Stimulated activated CD8-positive, alpha-beta memory T cell treated with anti-CD3 and anti-CD28 coated beads, Interleukin-7, amount 100 ng/mL, for 48 hours (primary cell): ENCODE data around the gene FOXN3.

Experiments
- DNase-seq, 2 donors: peaks; one replicate each; pipeline ENCODE4 v3.0.0-alpha.2; 2020; ENCODE audit warnings: low read depth in 1 of 2; ENCODE audit errors: extremely low read depth in 1 of 2

Gene FOXN3

DNA sequence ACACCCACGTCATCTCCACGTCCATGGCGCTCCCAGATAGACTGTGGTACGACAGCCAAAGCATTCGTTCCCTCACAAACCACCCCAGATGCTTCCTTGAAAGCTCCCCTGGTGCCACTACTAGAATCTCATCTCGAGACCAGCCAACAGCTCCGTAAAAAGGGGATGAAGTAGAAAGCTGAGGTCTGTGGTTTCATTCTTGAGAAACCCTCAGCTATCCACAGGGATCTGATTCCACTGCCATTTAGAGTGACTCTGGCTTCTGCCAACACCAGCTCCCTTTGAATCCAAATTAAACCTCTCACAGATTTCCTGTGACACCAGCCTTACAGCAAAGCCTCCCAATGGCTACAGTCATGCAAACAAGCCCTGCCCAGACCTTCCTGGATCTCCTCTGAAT lies 18.5 kb upstream of the FOXN3 start:
- DNase-seq = no peak

DNA sequence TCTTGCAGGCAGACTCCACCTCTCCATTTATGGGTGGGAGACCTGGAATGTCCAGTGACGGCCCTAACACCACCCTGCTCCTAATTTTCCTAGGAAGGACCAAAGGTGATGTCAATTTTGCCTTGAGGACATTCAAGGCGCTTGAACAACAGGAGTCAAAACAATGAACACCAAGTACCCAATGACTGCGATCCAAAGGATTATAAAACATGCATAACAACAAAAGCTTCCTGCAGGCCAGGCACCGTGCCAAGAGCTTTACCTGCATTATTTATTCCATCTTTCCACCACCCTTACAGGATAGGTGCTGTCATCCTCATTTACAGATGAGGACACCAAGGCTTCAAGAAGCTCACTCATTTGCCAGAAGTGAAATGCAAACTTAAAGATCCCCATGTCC lies 15.2 kb upstream of the FOXN3 start:
- DNase-seq = no peak

DNA sequence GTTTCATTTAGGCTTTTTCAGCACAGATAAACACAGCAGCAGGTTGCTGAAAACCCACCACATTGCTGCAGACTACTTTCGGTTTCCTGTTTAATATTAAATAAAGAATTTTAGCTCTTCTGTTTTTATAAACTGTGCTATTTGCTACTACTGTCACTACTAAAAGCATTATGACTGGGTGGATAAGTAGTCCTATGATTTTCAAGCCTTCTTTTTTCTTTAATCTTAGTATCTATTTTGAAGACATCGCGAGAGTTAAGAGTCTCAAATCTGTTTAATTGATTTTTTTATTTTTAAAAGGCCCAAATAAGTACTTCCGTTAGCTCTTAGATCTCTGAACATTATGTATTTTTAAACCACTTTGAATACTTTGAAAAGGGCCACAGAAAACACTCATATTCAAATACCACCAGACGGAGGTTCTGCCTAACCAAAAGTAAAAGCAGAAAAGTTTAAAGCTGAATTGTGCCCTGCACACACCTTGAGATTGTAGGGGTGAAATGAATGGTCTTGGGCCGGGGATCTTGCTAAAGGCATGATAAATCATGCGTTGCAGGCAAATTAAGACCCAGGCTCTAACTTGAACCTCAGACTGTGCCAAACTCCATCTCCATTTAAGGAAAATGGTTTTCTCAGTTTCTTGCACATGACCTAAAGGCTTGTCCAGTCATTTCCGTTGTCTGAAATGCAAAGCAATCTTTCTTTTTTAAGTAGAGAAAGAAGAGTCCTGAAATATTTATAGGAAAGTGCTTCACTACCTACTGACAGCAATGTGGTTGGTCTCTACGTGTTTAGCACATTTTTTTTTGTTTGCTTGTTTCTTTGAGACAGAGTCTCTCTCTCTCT lies 13.6 kb upstream of the FOXN3 start:
- DNase-seq = peak in 1 of 2 donors; percentile 59

DNA sequence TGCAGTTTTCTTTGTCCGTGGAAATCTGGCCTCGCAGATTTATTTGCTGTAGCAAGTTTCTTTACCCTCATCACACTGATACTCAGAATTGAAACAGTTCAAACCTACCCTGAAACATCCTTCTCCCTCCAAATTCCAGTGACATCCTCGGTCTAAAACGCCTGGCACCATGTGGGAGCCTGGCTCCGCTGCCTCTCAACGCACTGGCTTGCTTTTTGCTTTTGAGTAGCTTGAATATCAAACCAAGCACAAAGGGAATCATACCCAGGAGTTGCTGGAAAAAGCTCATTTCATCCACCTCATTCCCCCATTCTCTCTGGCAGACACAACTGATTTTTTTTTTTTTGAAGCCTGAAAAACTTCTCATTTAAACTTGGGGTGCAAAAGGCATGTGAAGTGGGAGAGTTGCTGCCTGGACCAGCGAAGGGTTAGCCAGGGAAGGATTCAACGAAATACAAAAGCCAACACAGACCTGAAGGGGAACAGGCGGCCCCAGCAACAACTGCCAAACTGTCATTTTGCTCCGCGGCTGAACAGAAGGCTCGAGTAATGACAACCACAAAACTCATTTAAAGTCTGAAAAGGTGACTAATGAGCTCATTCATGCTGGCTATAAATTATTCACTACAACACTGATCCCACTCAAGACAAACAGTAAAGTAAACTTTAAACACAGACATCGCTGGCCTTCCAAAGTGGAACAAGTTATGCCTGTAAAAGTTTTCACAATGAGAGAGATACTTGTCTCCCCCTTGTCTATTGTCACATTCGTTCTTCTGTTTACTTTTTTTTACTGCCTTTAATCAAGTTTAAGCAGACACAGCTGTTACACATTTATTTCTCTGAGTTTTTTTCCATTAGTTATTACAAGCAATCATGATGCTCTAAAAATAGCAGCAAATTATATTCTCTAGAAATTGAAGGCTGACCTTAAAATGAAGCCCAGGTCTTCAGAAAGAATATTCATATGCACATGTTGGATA lies 12.5 kb upstream of the FOXN3 start:
- peak; percentile 42 to 56 for DNase-seq

DNA sequence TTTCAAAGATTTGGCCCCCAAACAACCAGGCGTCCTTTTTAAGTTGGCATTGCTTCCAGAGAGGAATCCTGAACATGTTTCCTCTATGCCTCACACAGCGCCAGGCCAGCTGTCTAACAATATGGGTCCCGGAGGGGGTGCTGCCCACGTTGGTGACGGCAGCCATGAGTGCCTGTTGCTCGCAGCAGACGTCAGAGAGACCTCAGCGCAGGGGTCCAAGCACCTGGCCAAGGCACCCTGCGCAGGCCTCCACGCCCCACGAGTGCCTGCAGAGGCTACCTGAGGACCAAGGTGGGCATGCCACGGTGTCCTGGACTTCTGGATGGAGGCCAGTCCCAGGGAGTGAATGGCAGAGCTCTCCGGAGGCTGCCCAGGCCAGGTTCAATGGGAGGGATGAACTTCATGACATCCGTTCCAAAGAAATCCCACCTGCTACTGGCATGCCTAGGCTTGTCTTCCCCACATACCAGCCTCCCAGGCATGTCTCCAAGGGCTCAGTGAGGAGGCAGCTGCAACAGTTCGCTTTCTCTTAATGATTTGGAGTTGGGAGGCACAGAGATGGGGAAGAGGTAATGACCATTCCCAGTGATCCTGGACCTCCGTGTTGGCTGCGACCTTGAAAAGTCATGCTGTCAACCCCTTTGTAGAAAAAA lies 11.6 kb upstream of the FOXN3 start:
- DNase-seq = no peak

DNA sequence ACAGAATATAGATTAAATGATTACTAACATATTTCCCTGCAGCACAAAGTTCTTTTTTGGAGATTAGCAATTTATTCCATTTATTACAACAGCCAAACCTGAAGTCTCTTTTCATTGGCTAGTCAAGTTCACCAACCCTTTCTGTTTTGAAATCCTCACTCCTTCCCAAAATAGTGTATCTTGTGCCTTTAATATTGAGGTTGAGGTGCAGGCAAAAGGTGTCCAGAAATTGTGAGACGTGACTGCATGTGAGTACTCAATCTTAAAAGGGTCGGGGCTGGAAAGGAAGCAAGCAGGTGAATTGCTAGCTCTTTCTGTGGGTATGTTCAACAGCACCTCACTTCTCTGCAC lies 11.1 kb upstream of the FOXN3 start:
- DNase-seq = no peak

DNA sequence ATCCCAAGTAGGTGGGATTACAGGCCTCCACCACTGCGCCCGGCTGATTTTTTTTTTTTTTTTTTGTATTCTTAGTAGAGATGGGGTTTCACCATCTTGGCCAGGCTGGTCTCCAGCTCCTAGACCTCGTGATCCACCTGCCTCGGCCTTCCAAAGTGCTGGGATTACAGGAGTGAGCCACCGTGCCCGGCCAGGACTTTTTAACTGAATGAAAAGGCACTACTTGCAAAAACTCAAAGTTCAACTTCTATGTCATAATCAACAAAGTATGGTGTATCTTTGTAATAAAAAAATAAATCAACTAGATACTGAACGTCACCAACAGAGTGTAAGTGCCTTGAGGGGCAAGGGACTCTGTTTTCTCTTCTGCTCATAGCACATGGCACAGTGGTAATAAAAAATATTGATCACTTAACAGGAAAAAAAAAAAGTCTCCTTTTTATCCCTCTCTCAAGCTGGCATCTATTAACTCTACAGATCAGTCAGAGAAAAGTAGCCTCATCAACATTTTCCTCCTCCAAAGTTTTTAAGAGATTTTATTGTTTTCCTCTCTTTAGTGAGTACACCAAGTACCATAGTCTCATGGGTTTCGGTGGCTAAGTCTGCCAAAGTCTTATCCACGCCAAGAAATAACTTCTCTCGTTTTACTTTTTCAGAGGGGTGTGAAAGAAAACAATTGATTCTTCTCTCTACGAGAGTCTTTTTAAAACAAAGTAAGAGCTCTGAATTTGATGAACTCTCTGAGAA lies 10.6 kb upstream of the FOXN3 start:
- DNase-seq = no peak

DNA sequence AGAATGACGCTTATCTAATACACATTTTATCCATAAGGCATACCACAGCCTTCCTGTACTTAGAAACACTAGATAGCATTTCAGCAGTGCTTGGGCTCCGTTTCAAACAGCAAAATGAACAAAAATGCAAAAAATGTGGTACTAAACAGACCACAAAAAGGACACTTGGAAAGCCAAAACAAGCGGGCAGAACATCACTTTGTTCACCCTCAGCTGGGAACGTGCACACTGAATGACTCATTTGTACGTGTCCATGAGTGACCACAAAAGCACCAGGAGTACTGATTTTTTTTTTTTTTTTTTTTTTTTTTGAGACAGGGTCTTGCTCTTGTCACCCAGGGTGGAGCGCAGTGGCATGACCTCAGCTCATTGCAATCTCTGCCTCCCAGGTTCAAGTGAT lies 8.9 kb upstream of the FOXN3 start:
- no peak for DNase-seq

DNA sequence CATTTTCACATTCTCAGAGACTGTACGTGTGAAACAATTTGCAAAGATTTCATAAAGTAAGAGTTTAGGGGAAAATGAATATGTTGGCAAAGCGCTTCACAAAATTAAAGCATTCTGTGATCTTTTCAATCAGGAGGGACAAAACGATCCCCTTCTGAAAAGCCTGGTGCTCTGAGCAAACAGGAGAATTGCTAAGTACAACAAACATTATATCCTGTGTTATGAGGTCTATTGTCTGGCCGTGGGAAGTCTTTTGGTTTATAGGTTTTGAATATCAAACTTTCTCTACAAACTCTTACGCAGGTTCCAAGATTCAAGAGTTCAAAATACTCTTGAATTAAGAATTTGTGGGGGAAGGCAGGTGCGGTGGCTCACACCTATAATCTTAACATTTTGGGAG lies 7.2 kb upstream of the FOXN3 start:
- DNase-seq = no peak

DNA sequence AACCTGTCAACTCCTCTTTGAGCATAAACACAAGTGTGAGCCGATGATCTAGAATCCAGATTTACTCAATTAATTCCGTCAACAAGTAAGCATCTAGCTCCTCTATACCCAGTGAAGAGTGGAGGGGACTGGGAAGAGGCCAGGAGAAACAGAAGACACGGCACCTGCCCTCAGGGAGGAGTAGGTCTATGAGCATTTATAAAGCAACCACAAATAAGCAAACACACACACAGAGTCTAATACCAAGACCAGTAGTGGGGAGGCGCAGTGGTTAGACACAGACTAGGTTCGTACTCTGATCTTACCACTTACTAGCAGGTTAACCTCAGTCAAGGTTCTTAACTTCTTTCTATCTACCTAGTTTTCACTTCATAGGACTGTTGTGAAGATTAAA lies 5.9 kb upstream of the FOXN3 start:
- DNase-seq = no peak

DNA sequence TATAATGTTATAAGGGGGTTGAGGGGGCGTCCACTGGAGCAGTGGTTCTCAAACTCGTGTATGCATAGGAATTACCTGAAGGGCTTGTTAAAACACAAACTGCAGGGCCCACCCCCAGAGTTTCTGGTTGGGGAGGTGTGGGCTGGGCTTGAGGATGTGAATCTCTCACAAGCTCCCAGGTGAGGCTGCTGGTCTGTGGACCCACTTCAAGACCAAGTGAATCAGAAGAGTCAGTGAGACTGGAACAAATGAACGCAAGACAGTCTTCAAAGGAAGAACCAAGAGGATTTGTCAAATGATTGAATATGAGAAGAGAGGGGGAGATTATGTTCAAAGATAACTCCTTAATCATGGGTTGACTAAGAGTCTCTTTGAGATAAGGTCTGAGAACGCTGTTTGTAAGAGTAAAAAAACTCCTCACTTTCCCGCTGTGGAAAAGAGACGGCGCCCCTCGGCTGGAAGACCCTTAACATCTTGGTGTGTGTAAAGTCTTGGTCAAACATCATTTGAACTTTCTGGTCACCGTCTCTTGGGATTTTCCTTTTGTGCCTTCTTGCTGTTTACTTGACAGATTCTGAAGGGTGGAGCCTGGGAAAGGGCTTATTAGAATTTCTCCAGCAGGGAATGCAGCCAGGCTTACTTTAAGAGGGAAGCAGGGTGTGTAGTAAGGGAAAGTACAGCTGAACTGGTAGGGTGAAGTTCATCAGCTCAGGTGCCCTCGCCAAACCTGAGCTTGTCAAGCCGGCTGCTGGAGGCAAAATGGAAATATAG lies 5.3 kb upstream of the FOXN3 start:
- peak in 1 of 2 donors; percentile 69 for DNase-seq

DNA sequence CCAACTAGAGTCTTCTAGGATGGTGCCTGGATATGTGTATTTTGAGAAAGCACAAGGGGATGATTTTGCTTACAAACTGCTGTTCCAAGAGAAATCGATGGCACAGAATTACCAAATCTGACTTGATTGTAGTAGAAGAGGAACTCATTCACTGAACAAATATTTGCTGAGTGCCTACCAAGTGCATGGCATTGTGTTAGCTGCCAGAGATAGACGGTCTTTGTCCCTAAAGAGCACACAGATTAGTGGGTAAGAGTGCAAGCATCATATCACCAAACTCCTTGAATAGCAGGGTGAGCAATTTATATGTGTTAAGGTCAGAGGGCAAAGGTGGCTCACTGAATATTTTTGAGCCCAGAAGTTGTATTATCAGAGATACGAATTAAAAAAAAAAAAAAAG lies 3.5 kb upstream of the FOXN3 start:
- no peak for DNase-seq

DNA sequence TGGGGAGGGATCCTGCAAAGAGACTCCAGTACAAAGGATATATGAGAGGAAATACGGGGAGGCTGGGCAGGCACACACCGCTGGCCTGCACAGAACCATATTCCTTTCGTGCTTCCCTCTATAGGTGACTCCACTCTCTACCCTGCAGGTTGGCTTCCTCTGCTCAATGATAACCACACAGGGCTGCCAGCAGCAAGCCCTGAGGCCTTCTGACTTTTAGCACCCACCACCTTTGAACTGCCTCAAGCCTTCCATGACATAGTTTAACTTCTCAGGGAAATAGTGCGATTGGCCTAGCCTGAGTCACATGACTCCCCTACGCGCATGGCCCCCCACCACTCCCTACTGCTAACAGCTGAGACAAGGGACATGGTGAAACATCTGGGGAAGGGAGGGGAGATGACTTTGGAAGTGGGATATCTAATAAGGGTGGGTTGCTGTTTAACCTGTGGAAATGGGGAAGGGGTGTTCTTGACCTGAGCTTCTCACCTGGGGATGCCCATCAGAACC lies 3.0 kb upstream of the FOXN3 start:
- DNase-seq = no peak

DNA sequence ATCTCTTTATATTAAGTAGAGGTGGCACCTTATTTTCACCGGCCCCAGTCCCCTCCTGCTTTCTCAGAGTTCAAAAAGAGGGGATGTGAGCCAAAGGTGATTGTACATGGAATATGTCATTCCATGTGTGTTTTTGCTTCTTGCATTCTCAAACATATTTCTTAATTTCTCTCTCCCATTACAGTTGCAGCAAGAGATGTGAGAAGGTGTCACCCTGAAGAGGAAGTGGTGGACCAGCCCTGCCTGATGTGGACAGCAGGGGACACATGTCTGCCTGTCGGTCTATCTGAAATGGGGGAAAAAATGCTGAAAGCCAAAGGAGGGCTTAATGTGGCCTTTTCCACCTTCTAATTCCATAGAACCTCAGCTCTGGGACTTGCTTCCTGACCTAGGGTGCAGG lies 1.9 kb upstream of the FOXN3 start:
- no peak for DNase-seq

DNA sequence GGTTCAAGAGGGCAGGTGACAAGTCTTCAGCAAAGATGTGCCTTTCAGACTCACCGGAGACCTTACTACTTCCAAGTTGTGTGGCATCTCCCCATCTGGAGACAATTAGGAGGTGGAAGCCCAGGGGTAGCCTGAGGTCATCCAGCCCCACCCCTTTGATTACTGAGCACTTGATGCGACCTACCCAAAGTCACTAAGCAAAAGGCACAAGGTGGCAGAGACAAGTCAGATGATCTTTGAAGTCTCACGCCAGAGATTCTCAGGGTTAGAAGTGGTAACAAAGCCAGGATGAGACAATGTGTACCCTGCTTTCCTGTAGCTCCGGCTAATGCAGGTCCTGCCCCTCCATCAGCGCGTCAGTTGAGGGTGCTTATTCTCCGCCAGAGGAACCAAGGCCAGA lies 1.4 kb upstream of the FOXN3 start:
- no peak for DNase-seq

DNA sequence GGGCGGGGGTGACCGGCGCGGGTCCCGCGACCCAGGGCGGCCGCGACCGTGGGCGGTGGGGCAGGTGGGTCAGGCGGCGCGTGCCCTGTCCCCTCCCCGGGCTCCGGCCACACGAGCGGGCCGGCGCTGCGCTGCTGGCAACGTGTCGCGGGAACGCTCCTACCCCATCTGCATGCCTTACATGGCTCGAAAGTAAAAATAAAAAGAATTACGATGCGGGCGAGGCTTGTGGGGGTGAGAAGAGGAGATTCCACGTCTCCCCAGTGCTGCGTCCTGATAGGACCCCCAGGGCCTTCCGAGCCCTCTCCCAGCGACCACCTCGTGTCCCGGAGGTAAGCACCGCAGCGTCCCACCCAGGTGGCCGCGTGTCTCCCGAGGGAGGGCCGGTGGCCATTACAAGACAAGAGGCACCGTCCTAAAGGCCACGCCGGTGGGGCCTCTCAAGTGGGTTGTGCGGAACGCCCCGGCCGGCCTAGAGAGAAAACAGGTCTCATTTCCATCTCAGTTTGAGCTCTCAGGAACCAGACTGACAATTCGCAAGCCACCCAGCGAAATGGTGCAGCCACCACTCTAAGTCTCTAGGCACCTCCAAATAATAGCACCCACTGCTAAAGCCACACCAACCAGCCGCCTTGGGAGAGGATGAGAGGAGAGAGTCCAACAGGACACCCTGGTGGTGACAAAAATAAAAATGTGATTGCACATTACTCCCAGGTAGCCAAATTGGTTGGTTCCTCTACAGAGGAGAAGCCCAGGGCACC lies 612 bp upstream of the FOXN3 start:
- DNase-seq = peak in 1 of 2 donors; percentile 36

DNA sequence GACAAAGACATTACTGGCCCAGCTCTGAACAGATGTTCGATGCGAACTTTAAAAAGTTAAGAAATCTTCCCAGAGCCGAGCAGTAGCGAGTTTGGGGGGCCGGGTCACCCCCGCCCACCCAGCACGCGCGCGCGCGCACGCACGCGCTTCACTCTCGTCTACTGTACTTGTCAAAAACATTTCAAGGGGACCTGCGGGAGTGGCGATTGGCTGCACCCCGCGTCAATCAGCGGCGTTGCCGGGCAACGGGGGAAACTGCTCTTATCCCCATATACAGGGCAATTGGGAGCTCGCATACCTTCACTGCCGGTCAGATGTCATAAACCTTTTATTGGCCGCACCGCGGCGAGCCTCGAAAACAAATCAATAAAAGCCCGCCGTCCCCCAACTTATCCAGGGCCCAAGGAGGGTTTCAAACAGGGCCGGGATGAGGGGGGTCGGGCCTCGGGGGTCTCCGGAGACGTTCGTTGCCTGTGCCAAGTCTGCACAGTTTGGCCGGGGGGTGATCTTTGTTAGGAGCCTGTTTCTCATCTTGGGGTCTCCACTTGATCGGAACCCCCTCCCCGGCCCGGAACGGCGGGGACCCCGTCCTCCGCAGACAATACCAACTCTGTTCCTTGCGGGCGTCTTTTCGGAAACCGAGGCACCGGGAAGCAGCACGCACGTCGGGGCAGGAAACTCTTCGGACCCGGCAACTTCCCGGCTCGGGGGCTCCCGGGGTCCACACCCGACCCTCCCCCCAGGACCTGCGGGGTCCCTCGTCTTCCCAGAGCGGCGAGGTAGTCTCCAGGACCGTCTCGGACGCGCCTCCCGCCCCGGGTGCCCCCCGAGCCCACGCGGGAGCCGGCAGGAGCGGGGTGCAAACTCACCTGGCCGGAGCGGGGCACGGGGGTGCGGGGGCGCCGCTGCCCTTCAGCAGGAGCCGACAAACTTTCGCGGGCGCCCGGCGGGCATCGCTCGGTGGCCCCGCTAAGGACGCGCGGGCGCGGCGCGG lies 734 bp downstream of the FOXN3 start:
- peak; percentile 96 for DNase-seq

DNA sequence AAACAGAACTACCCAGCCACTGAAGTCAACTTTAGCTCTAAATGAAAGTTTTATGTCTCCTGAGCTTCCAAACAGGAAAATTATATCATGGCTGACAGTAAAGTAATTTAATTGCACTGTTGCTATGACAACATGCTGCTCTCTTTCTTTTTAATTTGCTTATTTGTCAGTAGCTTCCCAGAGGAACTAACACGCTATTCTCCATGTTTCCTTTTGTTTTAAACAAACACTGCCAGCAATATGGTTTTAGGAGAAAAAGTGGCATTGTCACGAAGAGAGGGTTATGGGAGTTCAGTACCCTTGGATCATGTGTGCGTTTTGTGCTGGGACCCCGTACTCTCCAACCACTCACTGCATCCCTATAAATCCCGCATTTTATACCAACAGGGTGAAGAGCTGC lies 1.9 kb downstream of the FOXN3 start:
- DNase-seq = no peak
